Right renal pelvis (tissue), 4 donors: ENCODE results near the gene FARP2. TPM values are rescaled to one million over a fixed set of nuclear protein-coding genes. Genes with fewer than 3 reads are reported as not detected.

ENCODE experiments used
- polyA plus RNA-seq, 4 donors: library from polyadenylated mRNA; unstranded; fragments of 120-200 nt; gene quantifications; one replicate each; pipeline ENCODE4 v1.2.1, GENCODE V29; 2013; ENCODE audit not compliant: insufficient read length in 4 of 4

The FARP2 gene
- polyA plus RNA-seq, 4 donors: 52.9 to 58.1 (median 54.9) TPM

Other genes with a start within 250 kb of the FARP2 start
- gene PASK, start 206.8 kb upstream of the FARP2 start, polyA plus RNA-seq: 10 to 100 TPM; 14.9 to 19.8 (median 15.7) TPM
- 10 to 100 TPM; 80.5 to 85.9 (median 85.0) TPM for gene PPP1R7, start 205.8 kb upstream of the FARP2 start, polyA plus RNA-seq
- gene ANO7, start 167.6 kb upstream of the FARP2 start, polyA plus RNA-seq: 1 to 10 TPM; 1.1 to 2.6 (median 2.0) TPM
- gene HDLBP, start 40.6 kb upstream of the FARP2 start, polyA plus RNA-seq: 100 to 1,000 TPM; 311 to 400 (median 321) TPM
- 100 to 1,000 TPM; 539 to 647 (median 628) TPM for gene SEPTIN2, start 40.4 kb upstream of the FARP2 start, polyA plus RNA-seq
- 100 to 1,000 TPM; 176 to 209 (median 195) TPM for gene STK25, start 152.3 kb downstream of the FARP2 start, polyA plus RNA-seq
- 10 to 100 TPM; 19.7 to 32.1 (median 24.2) TPM for gene BOK, start 202.5 kb downstream of the FARP2 start, polyA plus RNA-seq